ENCODE measurements around the gene DECR2. TPM values are rescaled to one million over a fixed set of nuclear protein-coding genes. Genes with fewer than 3 reads are reported as not detected.

Gene DECR2
- total and polyA plus RNA-seq, 9 of the 15 experiments (the other 6 are each of a cell fraction or from before 2014, with no cell fraction given): 1.0 to 31.9 (median 10.3) TPM

GRCh38 chr16:401468-402348 lies at the start of gene DECR2 (continued):
- no peak for TF ChIP-seq CEBPZ (IDR thresholded peaks at IDR 0.05; ENCODE audit: borderline replicate concordance, low read depth, low read length)
- TF ChIP-seq ZNF778 (CRISPR knock-in tag; IDR thresholded peaks at IDR 0.05): no peak
- TF ChIP-seq EWSR1 (IDR thresholded peaks at IDR 0.05; ENCODE audit: borderline replicate concordance, low read depth, partially characterized antibody): no peak
- TF ChIP-seq ZKSCAN3 (CRISPR knock-in tag; IDR thresholded peaks at IDR 0.05): no peak
- no peak for TF ChIP-seq ZNF3 (CRISPR knock-in tag; IDR thresholded peaks at IDR 0.05)
- no peak for TF ChIP-seq ZNF644 (tag; IDR thresholded peaks at IDR 0.05; ENCODE audit: low read depth)
- TF ChIP-seq MYNN (IDR thresholded peaks at IDR 0.05): no peak; the same call in 1 of the 2 replicates
- no peak for TF ChIP-seq MYNN (CRISPR knock-in tag; IDR thresholded peaks at IDR 0.05)
- peak; percentile 20 for TF ChIP-seq NEUROD1 (IDR thresholded peaks at IDR 0.05; ENCODE audit: borderline replicate concordance, low read depth, low read length, partially characterized antibody)
- no peak for TF ChIP-seq ZNF408 (CRISPR knock-in tag; IDR thresholded peaks at IDR 0.05; ENCODE audit: low read depth)
- peak; percentile 37; the same call in 1 of the 2 replicates for TF ChIP-seq ARID2 (IDR thresholded peaks at IDR 0.05)
- no peak for TF ChIP-seq SMARCB1 (IDR thresholded peaks at IDR 0.05; ENCODE audit: insufficient read length, low read depth)
- no peak for TF ChIP-seq SMAD1 (IDR thresholded peaks at IDR 0.05; ENCODE audit: low read depth, low read length, partially characterized antibody)
- no peak for TF ChIP-seq ZNF133 (CRISPR knock-in tag; IDR thresholded peaks at IDR 0.05)
- no peak for TF ChIP-seq BRCA1 (IDR thresholded peaks at IDR 0.05)
- TF ChIP-seq BRCA1 (CRISPR knock-in tag; IDR thresholded peaks at IDR 0.05): no peak
- TF ChIP-seq NFXL1 (CRISPR knock-in tag; IDR thresholded peaks at IDR 0.05): no peak
- TF ChIP-seq, protein P1, sequence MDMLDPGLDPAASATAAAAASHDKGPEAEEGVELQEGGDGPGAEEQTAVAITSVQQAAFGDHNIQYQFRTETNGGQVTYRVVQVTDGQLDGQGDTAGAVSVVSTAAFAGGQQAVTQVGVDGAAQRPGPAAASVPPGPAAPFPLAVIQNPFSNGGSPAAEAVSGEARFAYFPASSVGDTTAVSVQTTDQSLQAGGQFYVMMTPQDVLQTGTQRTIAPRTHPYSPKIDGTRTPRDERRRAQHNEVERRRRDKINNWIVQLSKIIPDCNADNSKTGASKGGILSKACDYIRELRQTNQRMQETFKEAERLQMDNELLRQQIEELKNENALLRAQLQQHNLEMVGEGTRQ (CRISPR knock-in tag; IDR thresholded peaks at IDR 0.05): peak; percentile 53
- TF ChIP-seq CREB3L1 (IDR thresholded peaks at IDR 0.05; ENCODE audit: borderline replicate concordance, low read depth): peak; percentile 27; the same call in 1 of the 2 replicates
- 0 out of 2 replicates have a peak, but pooled peaks have one; percentile 56 for TF ChIP-seq ZNF280B (CRISPR knock-in tag; IDR thresholded peaks at IDR 0.05)

All from K562 (cell line).